ENCODE data around the gene RAB40C.

DNA sequence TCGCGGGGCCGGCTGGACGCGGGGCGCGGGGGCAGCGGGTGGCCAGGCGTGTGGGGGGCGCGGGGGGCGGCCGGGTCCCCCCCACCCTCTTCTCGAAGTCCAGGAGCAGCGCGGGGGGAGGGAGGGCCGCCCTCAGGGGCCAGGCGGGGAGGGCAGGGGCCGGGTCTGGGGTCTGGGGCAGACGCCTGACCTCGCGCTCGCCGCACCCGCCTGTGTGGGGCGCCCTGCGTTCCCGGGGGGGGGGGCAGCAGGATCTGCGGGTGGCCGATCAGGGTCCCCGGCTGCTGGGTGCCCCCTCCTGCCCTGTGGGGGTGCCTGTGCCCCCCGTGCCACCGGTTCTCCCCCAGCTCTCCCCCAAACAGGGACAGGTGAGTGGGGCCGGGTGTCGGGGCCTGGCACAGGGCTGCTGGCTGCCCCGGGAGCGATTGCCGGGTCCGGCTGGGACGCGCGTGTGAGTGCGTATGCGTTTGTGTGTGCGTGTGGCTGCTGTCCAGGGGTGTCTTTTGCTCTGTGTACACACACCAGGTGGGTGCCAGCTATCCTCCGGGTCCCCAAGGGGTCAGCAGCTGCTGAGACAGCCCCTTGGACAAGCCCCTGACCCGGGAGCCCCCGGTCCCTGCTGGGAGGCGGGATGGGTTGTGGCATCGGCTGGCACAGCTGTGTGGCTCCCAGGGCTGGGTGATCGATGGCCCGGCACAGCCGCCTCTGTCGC is 29.0 kb upstream of the RAB40C start:
- TF ChIP-seq, protein P1, sequence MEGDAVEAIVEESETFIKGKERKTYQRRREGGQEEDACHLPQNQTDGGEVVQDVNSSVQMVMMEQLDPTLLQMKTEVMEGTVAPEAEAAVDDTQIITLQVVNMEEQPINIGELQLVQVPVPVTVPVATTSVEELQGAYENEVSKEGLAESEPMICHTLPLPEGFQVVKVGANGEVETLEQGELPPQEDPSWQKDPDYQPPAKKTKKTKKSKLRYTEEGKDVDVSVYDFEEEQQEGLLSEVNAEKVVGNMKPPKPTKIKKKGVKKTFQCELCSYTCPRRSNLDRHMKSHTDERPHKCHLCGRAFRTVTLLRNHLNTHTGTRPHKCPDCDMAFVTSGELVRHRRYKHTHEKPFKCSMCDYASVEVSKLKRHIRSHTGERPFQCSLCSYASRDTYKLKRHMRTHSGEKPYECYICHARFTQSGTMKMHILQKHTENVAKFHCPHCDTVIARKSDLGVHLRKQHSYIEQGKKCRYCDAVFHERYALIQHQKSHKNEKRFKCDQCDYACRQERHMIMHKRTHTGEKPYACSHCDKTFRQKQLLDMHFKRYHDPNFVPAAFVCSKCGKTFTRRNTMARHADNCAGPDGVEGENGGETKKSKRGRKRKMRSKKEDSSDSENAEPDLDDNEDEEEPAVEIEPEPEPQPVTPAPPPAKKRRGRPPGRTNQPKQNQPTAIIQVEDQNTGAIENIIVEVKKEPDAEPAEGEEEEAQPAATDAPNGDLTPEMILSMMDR (IDR thresholded peaks at IDR 0.05), result no peak
- TF ChIP-seq EP300 (IDR thresholded peaks at IDR 0.05) (no peak), POLR2A (IDR thresholded peaks at IDR 0.05) (no peak), POLR2AphosphoS5 (IDR thresholded peaks at IDR 0.05) (no peak)
